ENCODE measurements around the gene CUEDC1. TPM values are rescaled to one million over a fixed set of nuclear protein-coding genes. Genes with fewer than 3 reads are reported as not detected.

CUEDC1 gene
- total RNA-seq, 1 experiment from 2014 or later, result 5.0 TPM

DNA sequence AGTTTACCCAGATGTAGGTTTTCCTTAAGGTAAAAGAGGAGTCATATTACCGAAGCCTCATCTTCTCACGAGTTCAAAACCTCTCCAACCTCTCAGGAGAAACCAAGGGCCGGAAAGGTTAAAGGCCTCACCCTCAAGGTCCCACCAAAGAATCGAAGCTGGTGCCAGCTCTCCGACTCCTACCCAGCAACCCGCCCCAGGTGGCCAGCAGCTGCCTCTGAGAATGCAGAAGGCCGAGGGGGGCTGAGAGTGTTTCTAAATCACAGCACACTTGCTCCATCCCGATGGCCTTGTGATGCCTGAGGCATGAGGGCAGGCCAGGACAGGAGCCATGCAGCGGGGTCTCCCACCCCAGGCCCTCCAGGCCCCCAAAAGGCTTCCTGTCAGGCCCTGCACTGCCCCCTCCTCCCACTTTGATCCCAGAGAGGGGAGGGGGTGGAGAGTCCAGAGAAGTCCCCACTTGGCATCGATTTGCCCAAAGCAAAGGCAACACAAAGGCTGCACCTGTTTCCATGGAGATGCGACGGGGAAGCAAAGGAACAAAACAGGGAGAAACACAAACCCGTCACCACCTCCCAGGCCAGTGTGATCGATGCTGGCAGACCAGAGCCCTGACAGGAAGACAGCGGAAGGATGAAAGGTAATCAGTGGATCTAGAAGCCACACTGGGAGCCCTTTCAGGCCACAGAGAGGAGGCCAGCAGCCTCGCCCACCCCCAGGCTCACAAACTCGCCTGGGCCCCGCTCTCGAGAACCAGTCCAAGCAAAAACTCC, 39.0 kb downstream of the CUEDC1 start:
- no peak for DNase-seq (ENCODE audit: low read depth)

DNA sequence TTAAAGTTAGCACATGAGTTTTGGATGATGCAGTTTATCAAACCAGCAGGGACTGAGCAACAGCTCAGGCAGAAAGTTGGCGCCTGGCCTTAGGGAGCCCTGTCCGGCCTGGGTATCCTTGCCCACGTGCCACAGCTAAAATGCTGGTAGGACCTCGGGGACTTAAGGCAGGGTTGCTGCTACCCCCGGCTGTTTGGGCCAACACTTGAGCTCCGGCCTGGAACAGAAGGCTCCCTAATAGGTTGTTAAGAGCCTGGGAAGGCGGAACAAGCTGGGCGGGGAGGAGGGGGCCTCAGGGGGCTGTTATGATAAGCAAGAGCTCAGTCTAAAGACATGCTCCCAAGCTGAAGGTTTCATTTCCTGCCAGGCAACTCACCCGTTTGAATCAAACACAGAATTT, 39.7 kb downstream of the CUEDC1 start:
- no peak for DNase-seq (ENCODE audit: low read depth)

GRCh38 chr17:57914273-57915142, 40.7 kb downstream of the CUEDC1 start:
- DNase-seq (ENCODE audit: low read depth), result no peak

DNA sequence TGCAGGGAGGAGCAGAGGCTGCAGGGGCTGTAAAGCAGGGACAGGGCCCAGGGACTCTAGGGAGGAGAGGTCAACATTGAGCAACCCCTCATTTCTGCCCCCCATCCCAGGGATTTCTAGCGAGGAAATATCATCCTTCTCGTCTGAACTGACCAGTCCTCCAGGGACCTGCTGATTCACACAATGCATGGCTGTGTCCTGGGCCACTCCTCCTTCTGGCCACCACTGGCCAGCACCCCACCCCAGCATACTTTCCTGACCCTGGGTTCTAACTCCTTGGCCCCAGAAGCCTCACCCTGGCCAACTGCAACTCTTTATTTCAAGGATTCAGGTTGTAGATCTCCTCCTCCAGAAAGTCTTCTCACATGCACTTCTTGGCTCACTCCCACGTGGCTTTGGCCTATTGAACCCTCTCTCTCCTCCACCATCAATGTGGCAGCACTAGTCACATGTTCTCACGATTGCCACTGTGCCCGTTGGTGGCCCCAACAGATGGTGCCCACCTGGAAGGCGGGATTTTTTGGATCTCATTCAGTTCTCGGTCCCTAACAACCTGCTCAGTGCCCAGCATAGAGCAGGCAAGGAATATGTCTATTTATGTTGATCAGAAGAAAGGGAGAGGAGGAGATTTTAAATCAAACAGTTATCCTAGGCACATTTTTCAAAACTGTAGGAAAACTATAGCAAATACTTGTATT, 41.5 kb downstream of the CUEDC1 start:
- no peak for DNase-seq (ENCODE audit: low read depth)

- peak; percentile 64 for DNase-seq (ENCODE audit: low read depth)
Measured at GRCh38 chr17:57911834-57912673, 43.2 kb downstream of the CUEDC1 start.

GRCh38 chr17:57910462-57911420, 44.5 kb downstream of the CUEDC1 start:
- DNase-seq (ENCODE audit: low read depth), result no peak

DNA sequence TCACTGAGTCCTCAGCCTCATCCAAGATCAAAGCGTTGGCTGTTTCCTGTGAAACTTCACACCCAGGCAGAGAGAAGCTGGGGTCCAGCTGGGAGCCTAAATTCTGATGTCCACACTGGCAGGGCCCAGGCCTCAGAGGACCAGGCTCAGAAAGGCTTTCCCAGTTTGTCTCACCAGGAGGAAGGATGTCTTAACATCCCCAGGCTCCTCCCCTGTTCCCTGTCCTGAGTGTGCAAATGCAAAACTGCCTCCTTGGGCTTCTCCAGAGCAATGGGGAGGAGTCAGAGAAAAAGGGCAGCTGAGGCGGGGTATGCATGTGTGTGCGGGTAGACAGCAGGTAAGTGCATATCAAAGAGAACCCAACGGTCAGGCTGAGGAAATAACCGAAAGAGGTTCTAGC, 45.7 kb downstream of the CUEDC1 start:
- DNase-seq (ENCODE audit: low read depth), result no peak

GRCh38 chr17:57908278-57908677, 46.9 kb downstream of the CUEDC1 start:
- DNase-seq (ENCODE audit: low read depth), result no peak

GRCh38 chr17:57906910-57907309, 48.3 kb downstream of the CUEDC1 start:
- peak; percentile 36 for DNase-seq (ENCODE audit: low read depth)

- DNase-seq (ENCODE audit: low read depth), result no peak
Measured at GRCh38 chr17:57905875-57906455, 49.2 kb downstream of the CUEDC1 start.

GRCh38 chr17:57903961-57904360, 51.3 kb downstream of the CUEDC1 start:
- DNase-seq (ENCODE audit: low read depth), result no peak

- peak; percentile 88 for DNase-seq (ENCODE audit: low read depth)
Measured at GRCh38 chr17:57902800-57903759, 52.1 kb downstream of the CUEDC1 start.

DNA sequence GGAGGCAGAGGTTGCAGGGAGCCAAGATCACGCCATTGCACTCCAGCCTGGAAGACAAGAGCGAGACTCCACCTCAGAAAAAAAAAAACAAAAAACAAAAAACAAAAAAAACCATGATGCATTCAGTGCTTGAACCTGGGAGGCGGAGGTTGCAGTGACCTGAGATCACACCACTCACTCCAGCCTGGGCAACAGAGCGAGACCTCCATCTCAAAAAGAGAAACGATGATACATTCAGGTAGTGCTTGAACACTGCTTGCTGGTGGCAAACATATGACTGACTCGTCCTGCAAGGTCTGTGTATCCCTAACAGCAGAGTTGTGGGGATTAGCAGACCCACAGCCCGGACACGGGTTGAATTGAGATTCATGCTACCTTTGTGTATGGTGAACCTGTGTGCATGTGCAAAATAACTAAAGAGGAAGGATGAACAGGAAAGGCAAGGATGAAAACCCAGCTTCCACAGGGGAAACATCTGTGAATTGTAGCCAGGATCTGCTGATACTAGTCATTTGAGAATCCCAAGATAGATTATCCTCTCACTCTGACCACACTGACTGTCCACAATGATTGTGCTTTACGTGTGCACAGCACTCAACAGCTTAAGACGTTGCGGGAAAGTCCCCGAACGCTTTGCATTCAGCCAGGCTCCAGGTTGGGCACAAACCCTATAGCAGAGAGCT, 53.0 kb downstream of the CUEDC1 start:
- DNase-seq (ENCODE audit: low read depth), result no peak

DNA sequence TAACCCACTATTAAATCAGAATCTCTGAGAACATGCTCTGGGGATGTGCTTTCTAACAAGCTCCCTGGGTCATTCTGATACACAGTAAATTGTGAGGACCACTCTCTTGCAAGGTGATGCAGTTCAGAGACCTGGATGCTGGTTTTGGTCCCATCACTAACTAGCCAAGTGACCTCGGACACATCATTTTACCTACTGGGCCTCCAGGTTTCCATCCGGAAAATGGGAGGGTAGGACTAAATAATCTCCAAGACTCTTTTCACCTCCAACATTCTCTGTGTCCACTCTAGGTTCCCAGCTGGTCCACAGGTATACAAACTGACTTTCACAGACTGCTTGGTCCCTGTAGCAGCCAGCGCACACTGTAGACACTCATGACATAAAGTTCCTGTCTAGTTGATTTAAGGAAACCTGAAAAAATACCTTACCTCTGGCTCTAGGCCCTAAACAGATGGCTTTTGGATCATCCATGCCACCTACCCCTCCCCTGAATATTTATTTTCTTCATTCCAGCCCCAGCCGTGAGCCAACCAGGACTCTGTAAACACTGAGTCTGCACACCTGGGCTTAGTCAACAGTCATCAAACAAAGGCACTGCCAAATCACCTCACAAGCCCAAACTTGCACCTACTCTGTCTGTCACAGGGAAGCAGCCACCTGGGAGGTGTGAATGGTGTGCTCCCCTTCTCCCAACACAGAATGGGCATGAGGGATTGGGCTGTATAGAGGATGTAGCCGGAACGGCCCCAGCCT, 54.0 kb downstream of the CUEDC1 start:
- no peak for DNase-seq (ENCODE audit: low read depth)

DNA sequence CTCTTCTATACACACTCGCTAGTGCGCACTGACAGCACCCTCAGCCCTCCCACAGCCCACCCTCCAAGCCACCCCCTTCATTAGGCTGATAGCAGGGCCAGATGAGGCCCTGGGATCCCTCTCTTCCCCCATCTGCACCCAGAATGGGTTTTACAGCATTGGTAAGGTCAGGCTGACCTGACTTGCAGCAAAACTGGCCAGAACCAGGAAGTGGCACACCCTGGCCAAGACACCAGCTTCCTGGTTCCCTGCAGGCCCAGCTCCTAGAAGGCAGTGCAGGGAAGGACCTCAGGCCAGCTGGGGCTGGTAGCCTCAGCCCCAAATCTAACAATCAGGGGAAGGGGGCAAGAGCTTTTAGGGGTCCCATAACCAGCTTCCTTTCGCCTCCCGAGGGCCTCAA, 55.4 kb downstream of the CUEDC1 start:
- DNase-seq (ENCODE audit: low read depth), result no peak

DNA sequence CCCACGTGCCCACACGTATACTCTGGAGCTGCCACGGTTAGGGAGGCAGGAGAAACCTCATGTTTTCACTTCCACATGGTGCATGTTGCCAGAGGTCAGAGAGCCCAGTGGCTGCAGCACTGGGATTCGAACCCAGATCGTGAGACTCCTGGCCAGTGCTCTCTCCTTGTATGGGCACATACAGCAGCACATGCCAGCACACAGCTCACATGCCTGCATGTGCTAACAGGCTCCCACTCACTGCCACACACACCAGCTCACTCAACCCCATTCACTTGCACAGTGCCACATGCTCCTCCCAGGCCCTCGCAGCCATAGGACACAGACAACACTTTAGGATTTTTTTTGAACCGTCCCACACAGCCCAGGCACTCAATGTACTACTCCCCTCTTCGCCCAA, 55.8 kb downstream of the CUEDC1 start:
- DNase-seq (ENCODE audit: low read depth), result no peak

Data from Daoy (cell line).